ENCODE data around the gene SMS. TPM values are rescaled to one million over a fixed set of nuclear protein-coding genes. Genes with fewer than 3 reads are reported as not detected.
A peak's percentile ranks its signal among the peaks of the same experiment; 100 is the strongest.

SMS gene
- total and polyA plus RNA-seq, 2 of the 13 experiments (the other 11 are each of a cell fraction or from before 2014, with no cell fraction given): 40.5 to 91.9 TPM

- TF ChIP-seq SRSF4 (IDR thresholded peaks at IDR 0.05; ENCODE audit: low read depth, low read length, poor library complexity, severe bottlenecking) (no peak), ZBTB37 (CRISPR knock-in tag; IDR thresholded peaks at IDR 0.05) (no peak), RCOR2 (CRISPR knock-in tag; IDR thresholded peaks at IDR 0.05) (no peak), SOX5 (CRISPR knock-in tag; IDR thresholded peaks at IDR 0.05; ENCODE audit: borderline replicate concordance) (no peak)
Measured at GRCh38 chrX:21912989-21913388, 27.5 kb upstream of the SMS start (continued).

GRCh38 chrX:21926116-21926515, 14.4 kb upstream of the SMS start:
- in situ Hi-C loops (cut with HindIII; ENCODE audit: extremely low pct_ligation_motif_present, low pct_unique_long_range_greater_than_20kb) (no loop called here), intact Hi-C loops (cut with micrococcal nuclease; ENCODE audit: unreplicated experiment) (no loop called here)
- 0 out of 2 replicates have a peak overlapping the region, but pooled peaks have one; percentile 12 for H3K4me2 ChIP-seq (ENCODE audit: low read depth, low read length)
- no peaks in the 10 kb centered on the region for H3K9me3 ChIP-seq (ENCODE audit: low read length)
- no peaks in the 10 kb centered on the region for H3K27me3 ChIP-seq (ENCODE audit: control insufficient read depth in 1 of 2, insufficient read depth in 2 of 2, low read length in 2 of 2)
- CTCF ChIA-PET (ENCODE audit: low intra/inter-chr PET ratio, low total read pairs): no interaction called here
- no peak overlapping the region for H3K27ac ChIP-seq (ENCODE audit: extremely low read length, insufficient read depth, low read length)
- POLR2A ChIA-PET: no interaction called here
- H3K4me3 ChIP-seq (replicated peaks in 1 of 3; ENCODE audit: insufficient read depth in 1 of 3, low read depth in 2 of 3, low read length in 3 of 3): no peak overlapping the region; a peak in 1 of 6 replicates
- peaks cover 23% of the 10 kb centered on the region for H3K4me1 ChIP-seq (ENCODE audit: insufficient read depth, low read length)
- 37% methylated on average over 3 of the region's 3 CpGs for WGBS (ENCODE audit: low lambda C conversion rate)
- TF ChIP-seq IKZF4 (CRISPR knock-in tag; IDR thresholded peaks at IDR 0.05; ENCODE audit: borderline replicate concordance, low read depth, not compliant biosample characterization): no peak
- no peak for TF ChIP-seq ZSCAN25 (CRISPR knock-in tag; IDR thresholded peaks at IDR 0.05)
- TF ChIP-seq TOE1 (CRISPR knock-in tag; IDR thresholded peaks at IDR 0.05): no peak
- no peak for TF ChIP-seq NONO (IDR thresholded peaks at IDR 0.05)
- no peak for TF ChIP-seq NONO (CRISPR knock-in tag; conservative IDR thresholded peaks at IDR 0.05)
- no peak for TF ChIP-seq ZNF513 (CRISPR knock-in tag; conservative IDR thresholded peaks at IDR 0.05)
- no peak for TF ChIP-seq ZEB1 (IDR thresholded peaks at IDR 0.05; ENCODE audit: insufficient replicate concordance, low read depth)
- no peak for TF ChIP-seq ZNF225 (CRISPR knock-in tag; IDR thresholded peaks at IDR 0.05)
- TF ChIP-seq ISL2 (CRISPR knock-in tag; IDR thresholded peaks at IDR 0.05): no peak
- TF ChIP-seq ZNF616 (CRISPR knock-in tag; IDR thresholded peaks at IDR 0.05; ENCODE audit: low read depth): no peak
- no peak for TF ChIP-seq BRD4 (CRISPR knock-in tag; IDR thresholded peaks at IDR 0.05)
- no peak for TF ChIP-seq NBN (conservative IDR thresholded peaks at IDR 0.05)
- TF ChIP-seq PLRG1 (conservative IDR thresholded peaks at IDR 0.05): no peak
- TF ChIP-seq KMT2B (CRISPR knock-in tag; IDR thresholded peaks at IDR 0.05): no peak
- TF ChIP-seq ZFP82 (CRISPR knock-in tag; IDR thresholded peaks at IDR 0.05; ENCODE audit: borderline replicate concordance): no peak
- no peak for TF ChIP-seq ZBTB1 (CRISPR knock-in tag; IDR thresholded peaks at IDR 0.05; ENCODE audit: borderline replicate concordance)
- DNase-seq (ENCODE audit: low spot score): no peak
- H3K79me2 ChIP-seq (ENCODE audit: insufficient read depth, low read length): no peaks in the 10 kb centered on the region
- H3K36me3 ChIP-seq (replicated peaks in 1 of 2; ENCODE audit: control insufficient read depth in 1 of 2, insufficient read depth in 2 of 2, low read length in 2 of 2): no peaks in the 10 kb centered on the region
- BruUV-seq (replicated peaks): no TSS peak
- no peak overlapping the region for H3K9ac ChIP-seq (ENCODE audit: insufficient read depth, low read depth, low read length)
- ATAC-seq: no peak
- H4K20me1 ChIP-seq (ENCODE audit: insufficient read depth, low read length): no peaks in the 10 kb centered on the region
- no peak overlapping the region for H2AFZ ChIP-seq (ENCODE audit: low read length)
- no peak for FAIRE-seq

Data from HepG2 (cell line).